ENCODE measurements around the gene CCR5AS.

Gene CCR5AS

DNA sequence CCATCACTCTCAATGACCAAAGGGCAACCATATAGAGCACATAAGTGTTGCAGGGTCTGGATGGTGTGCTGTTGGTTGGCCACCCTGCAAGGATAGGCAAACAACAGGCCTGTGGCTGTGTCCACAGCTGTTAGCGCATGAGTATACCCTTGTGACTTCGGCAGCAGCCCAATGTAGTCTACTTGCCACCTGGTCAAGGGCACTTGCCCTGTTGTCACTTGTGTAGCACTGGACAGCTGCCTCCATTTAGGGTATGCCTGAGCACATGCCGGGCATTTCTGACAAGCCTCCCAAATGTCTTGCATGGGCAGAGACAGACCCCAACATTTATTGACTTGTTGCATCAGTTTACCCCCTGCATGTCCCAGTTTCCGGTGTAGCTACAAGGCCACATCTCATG lies 12.9 kb upstream of the CCR5AS start:
- Mint-ChIP-seq H3K4me3 (no peak overlapping the region), H3K36me3 (ENCODE audit: insufficient read depth in 1 of 3, low read depth in 3 of 3) (no peaks in the 10 kb centered on the region), H3K27me3 (ENCODE audit: low read depth) (no peaks in the 10 kb centered on the region), H3K9me3 (no peaks in the 10 kb centered on the region; a peak in 1 of 5 replicates), H3K27ac (no peak overlapping the region), H3K4me1 (peaks cover 20% of the 10 kb centered on the region in 2 experiments)
- Histone ChIP-seq H4K91ac (ENCODE audit: insufficient read length, low read depth, low read length) (no peak overlapping the region), H3K9me3 (ENCODE audit: control insufficient read depth, low read depth, low read length) (no peaks in the 10 kb centered on the region), H3T11ph (ENCODE audit: low read length) (no peak overlapping the region), H3K9ac (ENCODE audit: extremely low read depth, insufficient read length, low read length) (no peak overlapping the region), H3K79me2 (ENCODE audit: insufficient read depth, low read length) (no peaks in the 10 kb centered on the region), H4K20me1 (ENCODE audit: control insufficient read depth, insufficient read depth, insufficient read length) (no peaks in the 10 kb centered on the region), H3K27me3 (ENCODE audit: insufficient read depth, low read length) (no peaks in the 10 kb centered on the region), H4K5ac (ENCODE audit: insufficient read length, low read depth, low read length) (no peak overlapping the region), H3K23ac (ENCODE audit: insufficient read length, low read depth, low read length) (no peak overlapping the region), H2BK120ac (ENCODE audit: low read depth, low read length, poor library complexity, severe bottlenecking) (no peak overlapping the region), H3K79me1 (ENCODE audit: insufficient read depth, low read depth, low read length, poor library complexity, severe bottlenecking) (no peaks in the 10 kb centered on the region), H3K4me1 (ENCODE audit: insufficient read depth, low read length) (peaks cover 4% of the 10 kb centered on the region; the same call in 1 of the 2 replicates), H3K18ac (ENCODE audit: insufficient read length, low read depth, low read length) (no peak overlapping the region), H2BK20ac (ENCODE audit: low read depth, low read length, poor library complexity, severe bottlenecking) (no peak overlapping the region), H4K8ac (replicated peaks; ENCODE audit: insufficient read length, low read depth, low read length) (no peak overlapping the region), H2AFZ (ENCODE audit: low read length) (no peak overlapping the region), H2AK5ac (ENCODE audit: insufficient read length, low read length) (no peak overlapping the region), H3K23me2 (ENCODE audit: insufficient read length, low read depth, low read length, poor library complexity, severe bottlenecking) (no peaks in the 10 kb centered on the region), H2BK15ac (ENCODE audit: low read depth, low read length) (no peak overlapping the region), H3K4me2 (ENCODE audit: insufficient read depth, insufficient read length, low read length) (no peak overlapping the region), H3K4ac (ENCODE audit: low read depth, low read length) (no peak overlapping the region), H3K27ac (ENCODE audit: insufficient read length, low read depth, low read length) (no peak overlapping the region), H3K56ac (ENCODE audit: insufficient read length, low read depth, low read length) (no peak overlapping the region), H3K14ac (ENCODE audit: insufficient read depth, low read length) (no peak overlapping the region), H2BK12ac (ENCODE audit: insufficient read length, low read depth, low read length) (no peak overlapping the region), H2BK5ac (ENCODE audit: insufficient read length, low read length) (no peak overlapping the region)
- TF ChIP-seq, protein P1, sequence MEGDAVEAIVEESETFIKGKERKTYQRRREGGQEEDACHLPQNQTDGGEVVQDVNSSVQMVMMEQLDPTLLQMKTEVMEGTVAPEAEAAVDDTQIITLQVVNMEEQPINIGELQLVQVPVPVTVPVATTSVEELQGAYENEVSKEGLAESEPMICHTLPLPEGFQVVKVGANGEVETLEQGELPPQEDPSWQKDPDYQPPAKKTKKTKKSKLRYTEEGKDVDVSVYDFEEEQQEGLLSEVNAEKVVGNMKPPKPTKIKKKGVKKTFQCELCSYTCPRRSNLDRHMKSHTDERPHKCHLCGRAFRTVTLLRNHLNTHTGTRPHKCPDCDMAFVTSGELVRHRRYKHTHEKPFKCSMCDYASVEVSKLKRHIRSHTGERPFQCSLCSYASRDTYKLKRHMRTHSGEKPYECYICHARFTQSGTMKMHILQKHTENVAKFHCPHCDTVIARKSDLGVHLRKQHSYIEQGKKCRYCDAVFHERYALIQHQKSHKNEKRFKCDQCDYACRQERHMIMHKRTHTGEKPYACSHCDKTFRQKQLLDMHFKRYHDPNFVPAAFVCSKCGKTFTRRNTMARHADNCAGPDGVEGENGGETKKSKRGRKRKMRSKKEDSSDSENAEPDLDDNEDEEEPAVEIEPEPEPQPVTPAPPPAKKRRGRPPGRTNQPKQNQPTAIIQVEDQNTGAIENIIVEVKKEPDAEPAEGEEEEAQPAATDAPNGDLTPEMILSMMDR (conservative IDR thresholded peaks at IDR 0.05), result no peak
- no CpG with 5 or more reads among the region's 4 CpGs for WGBS (ENCODE audit: extremely low coverage, insufficient read length, low lambda C conversion rate)
- DNase-seq, result no peak
